Activated CD4-positive, alpha-beta T cell treated with anti-CD3 and anti-CD28 coated beads, Interleukin-10, Interleukin-2, amounts not matched to agents 100 ng/mL and 50 ng/mL, durations not matched to agents 16 hours and 8 hours (primary cell): ENCODE results near the gene DNAH10.

Experiments
- DNase-seq: peaks from one replicate; pipeline ENCODE4 v3.0.0-alpha.2; 2020

Gene DNAH10

GRCh38 chr12:123912415-123913380 is 150.6 kb downstream of the DNAH10 start:
- no peak for DNase-seq

DNA sequence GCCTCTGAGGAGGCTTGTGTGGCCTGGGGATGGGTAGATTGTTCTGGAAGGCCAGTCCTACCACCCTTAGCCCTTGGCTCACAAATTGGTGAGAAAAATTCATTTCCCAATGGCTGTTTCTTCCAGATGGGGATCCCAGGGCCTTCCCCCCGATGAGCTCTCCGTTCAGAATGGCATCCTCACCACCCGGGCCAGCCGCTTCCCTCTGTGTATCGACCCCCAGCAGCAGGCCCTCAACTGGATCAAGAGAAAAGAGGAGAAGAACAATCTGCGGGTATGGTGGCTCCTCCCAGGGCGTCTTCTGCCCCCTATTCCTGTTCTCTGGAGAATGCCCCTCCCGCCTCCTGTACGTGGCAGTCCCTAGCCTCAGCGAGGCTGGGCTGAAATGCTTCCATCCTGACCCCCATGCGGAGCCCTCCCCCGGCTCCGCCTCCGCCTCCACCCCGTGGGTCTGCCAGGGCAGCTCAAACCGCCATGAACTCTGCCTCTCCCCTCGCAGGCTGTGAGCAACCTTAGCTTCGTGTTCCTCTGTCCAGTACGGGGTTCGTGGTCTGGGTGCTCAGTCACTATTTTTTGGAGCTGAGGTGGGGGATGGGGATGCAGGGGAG is 152.7 kb downstream of the DNAH10 start:
- no peak for DNase-seq

GRCh38 chr12:123916729-123917128 is 154.6 kb downstream of the DNAH10 start:
- peak; percentile 50 for DNase-seq

GRCh38 chr12:123917337-123917850 is 155.3 kb downstream of the DNAH10 start:
- no peak for DNase-seq

DNA sequence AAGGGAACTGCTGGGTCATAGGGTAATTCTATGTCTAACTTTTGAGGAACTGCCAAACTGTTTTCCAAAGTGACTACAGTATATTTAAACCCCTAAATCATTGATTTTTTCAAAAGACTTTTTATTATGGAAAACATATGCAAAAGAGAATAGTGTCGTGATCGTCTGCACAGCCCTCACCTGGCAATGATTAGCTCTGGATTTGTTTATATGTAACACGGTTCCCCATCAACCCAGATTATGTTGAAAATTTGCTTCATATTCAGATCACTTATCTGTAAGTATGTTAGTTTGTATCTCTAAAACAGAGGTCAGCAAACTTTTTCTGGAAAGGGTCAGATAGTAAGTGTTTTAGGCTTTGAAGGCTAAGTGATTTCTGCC is 157.9 kb downstream of the DNAH10 start:
- DNase-seq: no peak

- DNase-seq: no peak
Observed at GRCh38 chr12:123923038-123923437, 160.9 kb downstream of the DNAH10 start.

GRCh38 chr12:123923927-123924326 is 161.8 kb downstream of the DNAH10 start:
- no peak for DNase-seq

DNA sequence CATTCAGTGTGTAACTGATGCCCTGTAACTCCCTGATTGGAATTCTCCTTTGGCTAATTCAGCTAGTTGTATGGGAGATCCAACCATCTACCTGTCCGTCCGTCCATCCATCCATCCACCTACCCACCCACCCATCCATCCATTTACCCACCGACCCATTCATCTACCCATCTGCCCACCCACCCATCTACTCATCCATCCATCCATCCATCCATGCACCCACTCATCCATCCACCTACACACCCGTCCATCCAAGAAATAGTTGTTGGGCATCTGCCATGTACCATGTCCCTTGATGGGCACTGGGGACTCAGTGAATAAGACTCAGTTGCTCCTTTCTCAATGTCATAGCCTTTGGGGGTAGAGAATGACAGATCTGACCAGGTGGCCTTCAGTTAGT is 162.4 kb downstream of the DNAH10 start:
- DNase-seq: no peak

DNA sequence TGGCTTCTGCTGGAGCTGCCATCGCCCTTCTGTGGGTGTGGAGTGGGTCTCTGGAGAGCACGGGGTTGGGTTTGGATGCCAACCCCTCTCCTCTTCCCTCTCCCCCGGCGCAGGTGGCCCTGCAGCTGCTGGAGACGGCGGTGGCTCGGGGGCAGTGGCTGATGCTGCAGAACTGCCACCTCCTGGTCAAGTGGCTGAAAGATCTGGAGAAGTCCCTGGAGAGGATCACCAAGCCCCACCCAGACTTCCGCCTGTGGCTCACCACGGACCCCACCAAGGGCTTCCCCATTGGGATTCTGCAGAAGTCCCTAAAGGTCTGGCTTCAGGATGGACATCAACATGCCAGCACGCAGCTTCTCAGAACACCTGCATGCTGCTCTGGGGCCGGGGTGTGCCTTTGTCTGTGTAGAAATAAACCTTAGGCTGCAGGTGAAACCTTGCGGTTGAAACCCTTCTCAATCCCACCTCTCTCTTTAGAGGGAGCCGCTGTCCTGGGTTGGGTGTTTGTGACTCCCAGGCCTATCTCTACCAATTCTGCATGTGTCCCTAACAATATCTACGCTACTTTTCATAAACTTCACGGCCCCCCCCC is 166.3 kb downstream of the DNAH10 start:
- no peak for DNase-seq

DNA sequence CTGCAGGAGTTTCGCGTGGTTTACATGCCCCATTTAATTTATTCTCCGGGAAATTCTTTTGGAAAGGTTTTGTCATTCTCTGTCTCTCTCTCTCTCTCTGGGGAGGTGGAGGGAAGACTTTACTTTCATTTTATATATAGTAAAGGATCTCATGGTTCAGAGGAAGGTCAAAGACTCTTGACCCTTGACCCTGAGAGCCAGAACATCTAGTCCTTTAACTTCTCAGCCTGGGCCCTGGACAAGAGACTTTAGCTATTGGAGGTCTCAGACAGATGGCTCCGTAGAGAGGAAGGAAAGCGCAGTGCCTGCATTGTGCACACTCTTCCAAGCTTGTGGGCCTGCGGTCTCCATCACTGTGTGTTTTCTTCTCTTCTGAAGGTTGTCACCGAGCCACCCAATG is 166.8 kb downstream of the DNAH10 start:
- DNase-seq: no peak

GRCh38 chr12:123929946-123930583 is 168.0 kb downstream of the DNAH10 start:
- DNase-seq: no peak

DNA sequence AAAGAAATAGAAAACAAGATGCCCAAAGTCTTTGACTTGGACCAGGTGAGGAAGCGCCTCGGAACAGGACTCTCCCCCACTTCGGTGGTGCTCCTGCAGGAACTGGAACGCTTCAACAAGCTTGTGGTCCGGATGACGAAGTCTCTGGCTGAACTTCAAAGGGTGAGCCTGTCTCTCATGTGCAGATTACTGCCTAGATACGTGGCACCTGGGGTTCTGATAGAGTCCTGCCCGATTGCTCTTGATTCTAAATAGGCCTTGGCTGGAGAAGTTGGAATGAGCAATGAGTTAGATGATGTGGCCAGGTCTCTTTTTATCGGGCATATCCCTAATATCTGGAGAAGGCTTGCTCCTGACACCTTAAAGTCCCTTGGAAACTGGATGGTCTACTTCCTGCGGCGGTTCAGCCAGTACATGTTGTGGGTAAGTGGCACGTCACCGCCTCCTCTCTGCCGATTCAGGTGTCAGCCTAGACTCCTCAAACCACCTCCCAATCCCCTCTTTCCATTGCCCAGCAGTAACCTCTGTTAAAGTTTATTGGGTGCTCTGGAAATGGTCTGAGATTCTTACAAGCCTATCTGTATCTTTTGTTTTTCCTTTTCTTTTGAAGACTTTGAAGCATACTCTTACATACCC is 169.7 kb downstream of the DNAH10 start:
- DNase-seq: no peak

DNA sequence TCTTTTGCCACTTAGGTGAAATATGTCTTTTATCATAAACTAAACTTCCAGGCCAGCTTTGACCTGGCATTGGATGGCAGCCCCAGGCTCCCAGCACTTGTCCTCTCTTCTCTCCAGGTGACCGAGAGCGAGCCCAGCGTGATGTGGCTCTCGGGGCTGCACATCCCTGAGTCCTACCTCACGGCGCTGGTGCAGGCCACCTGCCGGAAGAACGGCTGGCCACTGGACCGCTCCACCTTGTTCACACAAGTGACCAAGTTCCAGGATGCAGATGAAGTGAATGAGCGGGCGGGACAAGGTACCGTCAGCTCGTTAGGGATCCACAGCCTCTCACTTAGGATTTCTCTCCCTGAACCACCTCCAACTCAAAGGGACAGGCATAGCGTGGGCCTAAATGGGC is 171.1 kb downstream of the DNAH10 start:
- DNase-seq: no peak

DNA sequence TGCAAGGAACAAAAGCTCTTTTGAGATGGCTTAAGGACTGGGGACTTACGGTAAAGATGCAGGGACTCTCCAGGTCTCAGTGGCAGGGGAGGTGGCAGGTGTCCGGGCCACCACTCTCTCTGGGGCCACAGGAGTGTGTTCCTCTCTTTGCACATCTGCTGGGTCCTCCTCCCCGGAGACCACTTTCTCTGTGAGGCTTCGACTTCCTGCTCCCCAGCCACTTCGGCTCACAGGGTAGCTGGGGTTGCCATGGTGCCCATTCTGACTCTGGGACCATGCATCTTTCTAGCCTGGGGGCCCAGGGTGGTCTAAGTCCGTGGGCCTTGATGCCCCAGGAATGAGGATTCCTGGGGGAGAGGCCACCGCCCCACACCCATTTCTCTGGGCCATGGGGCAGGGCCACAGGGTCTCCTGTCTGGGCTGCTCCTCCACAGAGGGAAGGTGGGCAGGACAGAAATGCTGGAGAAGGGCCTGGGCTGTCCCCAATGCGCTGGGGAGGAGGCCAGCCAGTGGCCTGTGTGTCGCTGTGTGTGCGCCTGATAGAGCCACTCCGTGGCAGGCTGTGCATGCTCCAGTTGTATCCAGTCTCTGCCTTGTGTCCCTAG is 172.0 kb downstream of the DNAH10 start:
- DNase-seq: no peak

DNA sequence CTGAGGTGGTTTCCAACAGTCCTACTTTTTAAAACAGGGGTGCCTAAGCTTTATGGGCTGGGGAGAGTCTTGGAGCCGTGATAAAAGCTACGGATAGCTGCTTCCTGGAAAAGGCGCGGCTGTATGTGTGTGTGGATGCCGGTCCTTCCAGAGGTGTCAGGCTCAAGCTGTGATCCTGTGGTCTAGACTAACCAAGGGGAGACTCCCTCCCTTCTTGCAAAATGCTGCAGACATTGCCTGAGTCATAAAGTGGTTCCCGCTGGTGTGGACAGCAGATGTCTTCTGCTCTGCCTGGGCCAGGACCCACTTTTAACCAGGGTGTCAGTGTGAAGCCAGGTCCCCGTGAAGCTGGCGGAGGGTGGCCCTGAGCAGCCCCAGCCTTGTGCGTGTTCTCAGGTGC is 172.7 kb downstream of the DNAH10 start:
- no peak for DNase-seq

DNA sequence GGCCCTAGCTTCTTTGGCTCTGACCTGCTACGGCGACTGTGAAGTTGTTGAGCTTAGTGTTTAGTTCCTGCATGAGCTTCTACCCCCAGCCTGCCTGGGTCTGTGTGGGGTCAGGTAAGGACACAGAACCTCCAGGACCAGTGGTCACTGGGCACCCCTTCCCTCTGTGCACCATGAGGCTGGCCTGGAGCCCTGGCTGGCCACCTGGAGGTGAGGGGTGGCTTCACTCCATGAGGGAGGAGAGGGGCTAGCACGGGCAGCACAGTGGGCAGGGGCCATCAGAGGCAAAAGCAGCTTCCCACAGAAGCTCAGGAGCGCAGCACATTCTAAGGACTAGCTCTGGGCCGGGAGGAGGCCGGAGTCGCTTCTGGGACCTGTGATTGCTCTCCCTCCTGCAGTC is 173.9 kb downstream of the DNAH10 start:
- no peak for DNase-seq

DNA sequence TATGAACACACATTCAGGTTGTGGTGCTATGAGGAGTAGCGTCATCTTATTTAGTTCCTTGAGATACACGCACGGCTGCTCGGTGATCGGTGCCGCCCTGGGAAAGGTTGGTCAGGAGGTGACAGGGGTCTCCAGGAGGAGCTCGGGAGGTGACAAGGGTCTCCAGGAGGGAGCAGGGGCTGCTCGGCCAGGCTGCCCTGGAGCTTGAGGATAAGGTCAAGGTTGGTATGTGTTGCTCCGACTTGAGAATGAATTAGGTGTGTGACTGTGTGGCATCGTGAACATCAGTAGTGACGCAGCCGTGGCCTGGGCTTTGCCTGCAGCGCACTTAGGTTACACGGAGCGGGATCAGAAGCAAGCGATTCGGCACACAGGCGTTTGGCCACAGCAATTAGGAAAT is 174.4 kb downstream of the DNAH10 start:
- DNase-seq: no peak

GRCh38 chr12:123936956-123937706 is 175.0 kb downstream of the DNAH10 start:
- no peak for DNase-seq

GRCh38 chr12:123937707-123938591 is 175.8 kb downstream of the DNAH10 start:
- peak; percentile 62 for DNase-seq

DNA sequence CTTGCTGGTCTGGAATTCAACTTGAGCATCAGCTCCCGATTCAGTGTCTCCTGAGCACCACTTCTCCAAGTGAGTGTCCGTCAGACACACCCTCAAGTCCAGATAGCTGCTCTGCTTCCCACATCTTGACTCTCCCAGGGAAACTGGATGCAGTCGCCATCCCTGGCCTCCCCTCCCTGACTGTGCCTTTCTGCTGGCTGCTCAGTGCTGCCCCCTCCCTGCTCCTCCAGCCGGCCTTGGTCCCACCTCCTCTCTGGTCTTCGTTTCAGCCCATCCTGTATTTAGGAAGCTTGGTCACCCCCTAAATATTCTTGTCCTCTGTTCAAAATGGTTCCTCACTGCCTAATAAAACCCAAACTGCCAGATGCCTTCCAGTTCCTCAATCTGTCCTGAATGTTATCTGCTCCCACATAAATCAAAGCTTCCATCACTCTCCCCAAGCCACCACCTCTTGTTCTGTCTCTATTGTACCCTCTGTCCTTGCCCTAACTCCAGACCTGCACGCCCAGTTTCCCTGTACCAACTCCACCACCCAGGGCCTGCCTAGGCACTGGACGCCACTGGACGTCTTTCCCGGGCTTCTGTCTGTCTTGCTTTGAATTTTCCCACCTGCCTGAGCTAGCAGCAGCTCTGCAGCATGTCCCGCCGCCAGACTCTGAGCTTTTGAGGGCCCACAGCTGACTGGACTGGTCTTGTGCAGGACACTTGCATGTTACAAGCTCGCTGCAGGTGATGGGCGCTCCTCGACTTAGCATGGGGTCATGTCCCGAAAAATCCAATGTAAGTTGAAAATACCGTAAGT is 176.8 kb downstream of the DNAH10 start:
- no peak for DNase-seq
